Body of pancreas (tissue), 4 donors: ENCODE measurements around the gene NOL9. TPM values are rescaled to one million over a fixed set of nuclear protein-coding genes. Genes with fewer than 3 reads are reported as not detected.

ENCODE experiments used
- ATAC-seq: fragments of 150-250 bp; one replicate; pipeline ENCODE4 v1.9.1; 2016
- DNase-seq, 4 donors: peaks; one replicate each; pipeline ENCODE4 v3.0.0-alpha.2; 2019
- H3K27ac ChIP-seq, 4 donors: fragments of 200-600 bp; sonication (generic); 1 replicate in 3 of 4; 2 replicates in 1 of 4; pipeline versions ENCODE4 v1.5.1 to v1.6.1; 2016 to 2019; ENCODE audit warnings: mild to moderate bottlenecking in 1 of 4, mixed read lengths in 1 of 4, moderate library complexity in 1 of 4
- H3K27me3 ChIP-seq, 2 donors: fragments of 200-600 bp; sonication (generic); one replicate each; pipeline ENCODE4 v1.6.0; 2016; ENCODE audit warnings: mild to moderate bottlenecking in 1 of 2
- H3K36me3 ChIP-seq, 2 donors: fragments of 200-600 bp; sonication (generic); replicated peaks in 1 of 2; 2 replicates each; pipeline ENCODE4 v1.5.1; 2016; ENCODE audit warnings: low read depth in 2 of 2; ENCODE audit not compliant: insufficient read depth in 1 of 2
- H3K4me1 ChIP-seq: fragments of 200-600 bp; sonication (generic); one replicate; pipeline ENCODE4 v1.6.0; 2016
- H3K4me3 ChIP-seq, 2 donors: fragments of 200-600 bp; sonication (generic); 1 replicate in 1 of 2; 2 replicates in 1 of 2; pipeline ENCODE4 v1.5.1; 2016 to 2019
- H3K9me3 ChIP-seq, 3 donors: fragments of 200-600 bp; sonication (generic); 1 replicate in 2 of 3; 2 replicates in 1 of 3; pipeline ENCODE4 v1.5.1; 2016
- CTCF ChIP-seq, 7 experiments: fragments of 450-650 bp in 4 of 7; fragments of 200-600 bp in 3 of 7; sonication (generic) in 3 of 7; IDR thresholded peaks; one replicate each; pipeline ENCODE4 v1.5.1; 2016 to 2019; ENCODE audit warnings: antibody characterized with exemption in 7 of 7
- POLR2A ChIP-seq, 3 donors: fragments of 450-650 bp; IDR thresholded peaks; one replicate each; pipeline ENCODE4 v1.6.1; 2016; ENCODE audit warnings: antibody characterized with exemption in 3 of 3, mild to moderate bottlenecking in 2 of 3
- WGBS, 2 donors: methylation state at CpG; one replicate each; pipeline ENCODE4 v1.1.5; 2017; 5-methylcytosine and 5-hydroxymethylcytosine counted together
- intact Hi-C: fragments of 100-400 bp; cut with DNase I; formaldehyde crosslinking; loops from one replicate; pipeline ENCODE4 v1.15.1; 2023
- total RNA-seq, 2 donors: library from RNA; depleted of rRNA; stranded (reverse); fragments of >200 nt; gene quantifications; one replicate each; pipeline ENCODE4 v1.1.0, GENCODE V29; 2016

Gene NOL9
- total RNA-seq, 2 donors from 2014 or later, result 13.7 to 27.4 TPM

GRCh38 chr1:6535214-6535613 is 19.1 kb downstream of the NOL9 start:
- Histone ChIP-seq H3K27ac (no peak overlapping the region), H3K9me3 (no peaks in the 10 kb centered on the region), H3K4me1 (no peaks in the 10 kb centered on the region), H3K36me3 (peaks cover 15 to 22% of the 10 kb centered on the region in 2 donors), H3K4me3 (no peak overlapping the region), H3K27me3 (no peaks in the 10 kb centered on the region)
- no peak for DNase-seq
- intact Hi-C loops, result no loop called here
- TF ChIP-seq POLR2A (IDR thresholded peaks at IDR 0.05) (no peak), CTCF (IDR thresholded peaks at IDR 0.05) (no peak)
- 94 to 95% methylated on average over 4 of the region's 4 CpGs for WGBS, 2 donors
- no peak for ATAC-seq

- Histone ChIP-seq H3K4me1 (no peaks in the 10 kb centered on the region), H3K27ac (no peak overlapping the region), H3K9me3 (no peaks in the 10 kb centered on the region), H3K4me3 (no peak overlapping the region), H3K27me3 (no peaks in the 10 kb centered on the region), H3K36me3 (peaks cover 15 to 22% of the 10 kb centered on the region in 2 donors)
- TF ChIP-seq CTCF (IDR thresholded peaks at IDR 0.05), result no peak
- no peak for TF ChIP-seq POLR2A (IDR thresholded peaks at IDR 0.05)
- intact Hi-C loops, result no loop called here
- DNase-seq (no peak), ATAC-seq (no peak)
- WGBS, 2 donors, result 81 to 85% methylated on average over 7 to 8 of the region's 8 CpGs
These were observed 20.0 kb downstream of the NOL9 start for GRCh38 chr1:6534248-6534822.

- Histone ChIP-seq H3K27ac (no peak overlapping the region), H3K27me3 (no peaks in the 10 kb centered on the region), H3K4me3 (no peak overlapping the region), H3K4me1 (no peaks in the 10 kb centered on the region), H3K36me3 (peaks cover 23 to 31% of the 10 kb centered on the region in 2 donors), H3K9me3 (no peaks in the 10 kb centered on the region)
- ATAC-seq (no peak), DNase-seq (no peak)
- TF ChIP-seq CTCF (IDR thresholded peaks at IDR 0.05), result no peak
- TF ChIP-seq POLR2A (IDR thresholded peaks at IDR 0.05), result no peak
- intact Hi-C loops, result no loop called here
- 82 to 83% methylated on average over 5 of the region's 5 CpGs for WGBS, 2 donors
These were observed 22.3 kb downstream of the NOL9 start for GRCh38 chr1:6531996-6532395.

GRCh38 chr1:6530504-6531160 is 23.7 kb downstream of the NOL9 start:
- no peaks in the 10 kb centered on the region for H3K9me3 ChIP-seq
- H3K27ac ChIP-seq, result no peak overlapping the region
- H3K27me3 ChIP-seq, result no peaks in the 10 kb centered on the region
- no peak overlapping the region for H3K4me3 ChIP-seq
- intact Hi-C loops, result no loop called here
- no peak for TF ChIP-seq POLR2A (IDR thresholded peaks at IDR 0.05)
- no peak for TF ChIP-seq CTCF (IDR thresholded peaks at IDR 0.05)
- peaks cover 23 to 39% of the 10 kb centered on the region in 2 donors for H3K36me3 ChIP-seq
- ATAC-seq (no peak), DNase-seq (no peak)
- WGBS, 2 donors, result 94 to 97% methylated on average over 13 of the region's 13 CpGs
- H3K4me1 ChIP-seq, result no peaks in the 10 kb centered on the region

GRCh38 chr1:6528492-6528891 is 25.8 kb downstream of the NOL9 start:
- 88 to 89% methylated on average over 6 to 7 of the region's 7 CpGs for WGBS, 2 donors
- intact Hi-C loops, result no loop called here

More at GRCh38 chr1:6528492-6528891, 25.8 kb downstream of the NOL9 start:
- no peak for TF ChIP-seq POLR2A (IDR thresholded peaks at IDR 0.05)
- TF ChIP-seq CTCF (IDR thresholded peaks at IDR 0.05), result no peak
- Histone ChIP-seq H3K27me3 (no peaks in the 10 kb centered on the region), H3K36me3 (peaks cover 23 to 43% of the 10 kb centered on the region in 2 donors), H3K9me3 (no peaks in the 10 kb centered on the region), H3K27ac (no peak overlapping the region), H3K4me1 (no peaks in the 10 kb centered on the region), H3K4me3 (no peak overlapping the region)
- DNase-seq (no peak), ATAC-seq (no peak)
